ENCODE measurements around the gene ATG5. TPM values are rescaled to one million over a fixed set of nuclear protein-coding genes. Genes with fewer than 3 reads are reported as not detected.
"Not testable (repeated sequence)": the region's sequence is repeated elsewhere in the genome, so short reads cannot be mapped to it uniquely, and the experiment has no call there.

ATG5 gene
- total RNA-seq, 2 experiments from 2014 or later = 41.9 to 42.0 TPM

GRCh38 chr6:106243261-106243660, 82.3 kb downstream of the ATG5 start:
- ChIA-PET CTCF (interaction anchor here (1.2 kb wide), 1 partner anchor 8 kb away, joined by 6 read pairs; no protein-coding TSS in a partner anchor), POLR2A (no interaction called here)

- ChIA-PET POLR2A (no interaction called here), CTCF (no interaction called here)
These were observed 84.1 kb downstream of the ATG5 start for GRCh38 chr6:106241498-106241897.

GRCh38 chr6:106237286-106237685, 88.3 kb downstream of the ATG5 start:
- POLR2A ChIA-PET = no interaction called here
- CTCF ChIA-PET = no interaction called here

GRCh38 chr6:106229876-106230445, 95.6 kb downstream of the ATG5 start:
- CTCF ChIA-PET, POLR2A ChIA-PET: not testable (repeated sequence)

- CTCF ChIA-PET = interaction anchor here (0.6 to 0.9 kb wide), 2 partner anchors 20 to 141 kb away, joined by 3 read pairs; partner anchors contain the start of gene PRDM1
- POLR2A ChIA-PET = no interaction called here
These were observed 97.7 kb downstream of the ATG5 start for GRCh38 chr6:106227612-106228507.

- CTCF ChIA-PET = no interaction called here
- POLR2A ChIA-PET = no interaction called here
These were observed 98.9 kb downstream of the ATG5 start for GRCh38 chr6:106226676-106227075.

GRCh38 chr6:106225581-106225980, 100.0 kb downstream of the ATG5 start:
- ChIA-PET POLR2A (no interaction called here), CTCF (interaction anchor here (1.6 kb wide), 1 partner anchor 13 kb away, joined by 4 read pairs; no protein-coding TSS in a partner anchor)

- POLR2A ChIA-PET = interaction anchor here (1.2 kb wide), 1 partner anchor 137 kb away, joined by 5 read pairs; the partner anchor contains the start of gene PRDM1
These were observed 102.1 kb downstream of the ATG5 start for GRCh38 chr6:106223300-106223930.

GRCh38 chr6:106220485-106220884, 105.1 kb downstream of the ATG5 start:
- ChIA-PET CTCF (no interaction called here), POLR2A (no interaction called here)

More at GRCh38 chr6:106223300-106223930, 102.1 kb downstream of the ATG5 start:
- CTCF ChIA-PET = interaction anchor here (0.6 to 2.1 kb wide), 14 partner anchors 25 to 1135 kb away, joined by 3 to 9 read pairs (median 4); partner anchors contain the start of gene PRDM1

- CTCF ChIA-PET = no interaction called here
- POLR2A ChIA-PET = no interaction called here
These were observed 109.0 kb downstream of the ATG5 start for GRCh38 chr6:106216527-106216926.

- ChIA-PET POLR2A (no interaction called here), CTCF (no interaction called here)
These were observed 110.0 kb downstream of the ATG5 start for GRCh38 chr6:106215608-106216007.

- ChIA-PET POLR2A (no interaction called here), CTCF (no interaction called here)
These were observed 111.0 kb downstream of the ATG5 start for GRCh38 chr6:106214531-106214930.

GRCh38 chr6:106213660-106214289, 111.8 kb downstream of the ATG5 start:
- POLR2A ChIA-PET = no interaction called here
- CTCF ChIA-PET = interaction anchor here (2.2 kb wide), 1 partner anchor 12 kb away, joined by 4 read pairs; no protein-coding TSS in a partner anchor

GRCh38 chr6:106212576-106212975, 113.0 kb downstream of the ATG5 start:
- ChIA-PET POLR2A (no interaction called here), CTCF (interaction anchor here (2.2 kb wide), 1 partner anchor 13 kb away, joined by 4 read pairs; no protein-coding TSS in a partner anchor)

GRCh38 chr6:106206905-106207304, 118.7 kb downstream of the ATG5 start:
- ChIA-PET POLR2A (no interaction called here), CTCF (no interaction called here)

GRCh38 chr6:106204961-106205360, 120.6 kb downstream of the ATG5 start:
- CTCF ChIA-PET = no interaction called here
- POLR2A ChIA-PET = no interaction called here

GRCh38 chr6:106199998-106200397, 125.6 kb downstream of the ATG5 start:
- ChIA-PET POLR2A (no interaction called here), CTCF (interaction anchor here (0.7 kb wide), 1 partner anchor 694 kb away, joined by 3 read pairs; no protein-coding TSS in a partner anchor)

- ChIA-PET POLR2A (no interaction called here), CTCF (no interaction called here)
These were observed 126.2 kb downstream of the ATG5 start for GRCh38 chr6:106199331-106199730.

GRCh38 chr6:106197441-106197840, 128.1 kb downstream of the ATG5 start:
- CTCF ChIA-PET = interaction anchor here (1.4 kb wide), 1 partner anchor 26 kb away, joined by 3 read pairs; no protein-coding TSS in a partner anchor
- POLR2A ChIA-PET = interaction anchor here (0.5 kb wide), 1 partner anchor 72 kb away, joined by 3 read pairs; no protein-coding TSS in a partner anchor
